NOMO-1 (cell line): ENCODE results near the gene HCFC2.
A peak's percentile ranks its signal among the peaks of the same experiment; 100 is the strongest.
"Not testable (repeated sequence)": the region's sequence is repeated elsewhere in the genome, so short reads cannot be mapped to it uniquely, and the experiment has no call there.

Experiments used
- DNase-seq, 2 experiments: peaks; one replicate each; lab custom pipeline; 2025; ENCODE audit not compliant: unreplicated experiment in 2 of 2; lab: John Stamatoyannopoulos, UW

Gene HCFC2

DNA sequence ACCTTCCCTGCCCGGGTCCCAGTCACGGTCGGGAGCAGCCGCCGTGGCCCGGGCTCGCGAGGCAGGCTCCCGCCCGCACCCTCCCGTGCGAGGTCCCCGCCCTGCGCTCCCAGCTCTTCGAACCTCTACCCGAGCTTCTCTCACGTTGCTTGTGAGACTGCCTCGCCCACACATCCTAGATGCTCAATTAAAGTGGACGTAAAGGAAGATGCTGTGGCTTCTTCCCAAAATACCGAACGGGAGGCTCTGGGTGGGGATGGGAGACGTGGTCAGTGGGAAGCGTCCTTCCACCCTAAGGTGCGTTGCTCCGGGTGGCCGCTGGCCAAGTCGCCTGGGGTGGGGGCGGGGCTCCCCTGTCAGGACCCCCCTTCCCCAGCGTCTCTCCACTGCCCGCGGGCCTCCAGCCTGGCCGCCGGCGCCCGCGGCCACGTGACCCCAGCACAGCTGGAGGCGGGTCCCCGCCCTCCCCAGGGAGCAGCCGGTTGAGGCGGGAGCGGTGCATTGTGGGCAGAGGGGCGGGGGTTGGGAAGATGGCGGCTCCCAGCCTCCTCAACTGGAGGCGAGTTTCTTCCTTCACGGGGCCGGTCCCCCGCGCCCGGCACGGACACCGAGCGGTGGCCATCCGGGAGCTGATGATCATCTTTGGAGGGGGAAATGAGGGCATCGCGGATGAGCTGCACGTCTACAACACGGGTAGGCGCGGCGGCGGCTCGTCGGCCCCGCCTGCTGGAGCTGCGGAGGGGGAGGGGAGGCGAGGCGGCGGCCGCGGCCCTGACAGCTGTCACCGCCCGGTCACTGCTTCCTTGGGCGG lies at the start of gene HCFC2:
Gene HCFC2 (plus strand): TSS at position 501 of the 811 bp plus-strand sequence. CDS start 30 bp downstream, at position 531.
- peak; percentile 62 to 82 for DNase-seq

GRCh38 chr12:104021862-104022261 lies 42.5 kb upstream of the HCFC2 start:
- DNase-seq: not testable (repeated sequence)

- no peak for DNase-seq
These were observed 41.5 kb upstream of the HCFC2 start for GRCh38 chr12:104022786-104023185.

GRCh38 chr12:104023710-104024109 lies 40.6 kb upstream of the HCFC2 start:
- DNase-seq: no peak

GRCh38 chr12:104024348-104024747 lies 40.0 kb upstream of the HCFC2 start:
- DNase-seq: no peak

DNA sequence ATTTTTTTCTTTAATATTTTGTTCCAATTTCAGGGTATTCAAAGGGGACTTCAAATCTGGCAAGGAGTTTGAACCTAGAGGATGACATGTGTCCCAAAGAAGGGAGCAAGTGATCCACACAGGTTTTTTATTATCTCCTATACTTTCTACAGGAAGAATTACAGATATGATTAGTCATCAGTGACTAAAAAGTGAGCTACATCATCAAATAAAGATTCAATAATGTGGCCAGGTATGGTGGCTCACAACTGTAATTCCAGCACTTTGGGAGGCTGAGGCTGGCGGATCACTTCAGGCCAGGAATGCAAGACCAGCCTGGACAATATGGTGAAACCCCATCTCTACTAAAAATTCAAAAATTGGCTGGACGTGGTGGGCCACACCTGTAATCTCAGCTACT lies 38.6 kb upstream of the HCFC2 start:
- no peak for DNase-seq

GRCh38 chr12:104026841-104027599 lies 37.3 kb upstream of the HCFC2 start:
- no peak for DNase-seq

DNA sequence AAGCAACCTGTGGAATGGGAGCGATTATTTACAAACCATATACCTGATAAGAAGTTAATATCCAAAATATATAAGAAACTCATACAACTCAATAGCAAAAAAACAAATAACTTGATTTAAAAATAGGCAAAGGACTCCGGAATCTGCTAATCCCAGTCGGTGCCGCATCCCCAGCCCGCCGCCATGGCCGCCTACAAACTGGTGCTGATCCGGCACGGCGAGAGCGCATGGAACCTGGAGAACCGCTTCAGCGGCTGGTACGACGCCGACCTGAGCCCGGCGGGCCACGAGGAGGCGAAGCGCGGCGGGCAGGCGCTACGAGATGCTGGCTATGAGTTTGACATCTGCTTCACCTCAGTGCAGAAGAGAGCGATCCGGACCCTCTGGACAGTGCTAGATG lies 33.7 kb upstream of the HCFC2 start:
- DNase-seq: not testable (repeated sequence)

GRCh38 chr12:104036143-104036542 lies 28.2 kb upstream of the HCFC2 start:
- not testable (repeated sequence) for DNase-seq

GRCh38 chr12:104039769-104040168 lies 24.6 kb upstream of the HCFC2 start:
- not testable (repeated sequence) for DNase-seq

- no peak for DNase-seq
These were observed 21.8 kb upstream of the HCFC2 start for GRCh38 chr12:104042580-104042979.

DNA sequence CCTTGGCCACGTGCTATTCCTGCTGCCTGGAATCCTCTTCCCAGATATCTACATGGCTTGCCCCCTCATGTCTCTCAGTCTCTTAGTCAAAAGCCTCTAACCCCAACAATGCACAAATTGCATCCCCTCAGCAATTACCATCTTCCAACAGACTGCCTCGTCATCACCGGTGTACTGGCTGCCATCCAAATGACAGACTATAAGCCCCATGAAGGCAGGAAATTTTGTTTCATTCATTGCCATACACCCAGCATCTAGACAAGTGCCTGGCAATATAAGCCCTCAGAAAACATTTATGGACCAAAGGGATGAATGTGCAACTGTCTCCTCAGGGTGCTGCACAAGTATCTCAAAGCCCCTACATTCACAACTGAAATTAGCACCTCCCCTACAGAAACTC lies 20.2 kb upstream of the HCFC2 start:
- no peak for DNase-seq

DNA sequence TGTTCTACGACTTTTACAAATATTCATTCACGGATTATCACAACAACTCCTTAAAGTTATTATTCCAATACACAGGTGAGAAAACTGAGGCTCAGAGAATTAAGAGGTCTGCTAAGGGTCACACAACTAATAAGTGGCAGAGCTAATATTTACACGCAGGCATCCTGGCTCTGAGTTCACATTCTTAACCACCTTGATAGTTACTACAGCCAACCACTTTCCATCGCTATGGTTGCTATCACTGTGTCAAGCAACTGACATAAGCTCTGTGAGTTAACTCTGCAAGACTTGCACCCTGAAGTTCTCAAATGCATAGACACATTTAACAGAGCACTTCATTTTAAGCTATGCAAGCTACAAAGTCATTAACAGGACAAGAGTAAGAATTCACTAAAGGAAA lies 18.0 kb upstream of the HCFC2 start:
- DNase-seq: no peak

DNA sequence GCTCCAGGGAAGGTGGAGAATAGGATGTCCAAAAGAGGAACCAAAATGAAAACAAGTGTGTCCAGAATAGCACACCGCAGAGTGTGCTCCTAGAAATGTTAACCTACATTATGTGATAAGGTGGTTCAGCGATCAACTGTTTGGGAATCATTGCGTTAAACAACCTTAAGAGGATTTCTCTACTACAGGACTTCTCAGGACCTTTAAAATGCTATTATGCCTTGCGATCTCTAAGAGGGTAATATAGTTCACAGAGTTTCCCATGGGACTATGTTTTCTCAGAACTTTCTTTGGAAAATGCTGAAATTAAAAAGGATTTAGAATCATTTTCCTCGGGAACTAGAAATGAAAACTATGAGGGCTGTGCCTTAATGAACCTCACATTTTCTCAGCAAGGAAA lies 16.2 kb upstream of the HCFC2 start:
- DNase-seq: no peak

- no peak for DNase-seq
These were observed 15.5 kb upstream of the HCFC2 start for GRCh38 chr12:104048811-104049210.

DNA sequence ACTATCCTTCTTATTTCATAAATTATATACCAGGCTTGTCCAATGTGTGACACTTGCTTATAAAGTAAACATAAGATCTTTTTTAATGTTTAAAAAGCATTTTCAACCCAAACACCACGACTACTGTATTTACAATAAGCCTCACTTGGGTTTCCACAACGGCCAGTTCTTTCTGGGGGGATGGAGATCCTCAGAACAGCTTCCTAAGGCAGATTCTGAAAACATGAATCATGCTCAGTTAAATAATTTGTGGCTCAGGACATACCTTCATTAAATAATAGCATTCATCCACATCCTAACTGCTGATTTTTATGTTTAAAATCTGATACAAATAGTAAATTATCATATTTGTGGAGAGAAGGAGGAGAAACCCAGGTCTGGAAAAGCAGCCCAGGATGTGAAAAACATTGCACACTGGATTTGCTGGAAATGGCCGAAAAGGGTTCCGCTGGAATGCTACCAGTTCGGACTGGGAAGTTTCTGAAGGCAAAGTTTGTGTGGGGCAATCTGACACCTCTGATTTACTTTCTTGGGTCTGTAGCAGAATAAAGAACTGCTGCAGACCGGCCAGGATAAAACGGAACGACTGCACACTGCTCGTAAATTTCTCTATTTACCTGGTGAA lies 14.9 kb upstream of the HCFC2 start:
- DNase-seq: no peak

DNA sequence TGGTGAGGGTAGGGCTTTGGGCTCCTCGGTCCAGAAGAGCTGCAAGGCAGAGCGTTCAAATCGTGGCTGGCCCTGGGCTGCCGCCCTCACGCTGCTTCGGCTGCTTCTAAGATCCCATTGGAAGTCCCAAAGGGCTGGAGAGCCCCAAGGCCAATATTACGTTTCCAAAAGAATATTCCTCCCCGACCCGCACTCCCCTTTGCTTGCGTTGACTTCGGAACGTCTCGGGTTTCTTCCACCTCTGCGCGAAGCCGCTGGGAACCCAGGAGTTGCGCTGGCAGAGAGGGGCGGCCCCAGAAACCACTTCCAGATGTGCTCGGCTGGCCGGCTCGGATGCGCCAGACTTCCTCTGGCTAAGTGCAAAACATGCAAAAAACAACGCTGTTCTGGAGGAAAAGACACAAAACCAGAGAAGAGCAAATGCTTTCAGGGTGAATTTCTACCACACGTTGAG lies 14.4 kb upstream of the HCFC2 start, which contains the start of gene GLT8D2:
Gene GLT8D2 (minus strand): TSS at position 285 of the 454 bp plus-strand sequence. CDS start 30,539 bp downstream, outside the sequence.
- DNase-seq: peak in 1 of 2 experiments; percentile 11

GRCh38 chr12:104050436-104050835 lies 13.9 kb upstream of the HCFC2 start:
- no peak for DNase-seq

- no peak for DNase-seq
These were observed 9.5 kb upstream of the HCFC2 start for GRCh38 chr12:104054681-104055346.

GRCh38 chr12:104055686-104056388 lies 8.5 kb upstream of the HCFC2 start:
- DNase-seq: no peak
